MV-4-11 (cell line): Measurements from ENCODE around the gene MND1.
A peak's percentile ranks its signal among the peaks of the same experiment; 100 is the strongest.

Experiments
- DNase-seq: peaks from one replicate; lab custom pipeline; 2025; lab: John Stamatoyannopoulos, UW

Gene MND1

GRCh38 chr4:153344131-153345011, at the start of gene MND1:
Gene MND1, plus strand, starts transcription at chr4:153344688. Its CDS starts 50 bp downstream, at chr4:153344738.
- peak; percentile 73 for DNase-seq

GRCh38 chr4:153295131-153295755, 49.2 kb upstream of the MND1 start:
- no peak for DNase-seq

- DNase-seq: no peak
These were observed 48.3 kb upstream of the MND1 start for GRCh38 chr4:153296040-153296823.

GRCh38 chr4:153297116-153297515, 47.4 kb upstream of the MND1 start:
- no peak for DNase-seq

GRCh38 chr4:153310793-153311192, 33.7 kb upstream of the MND1 start:
- DNase-seq: no peak

- no peak for DNase-seq
These were observed 29.6 kb upstream of the MND1 start for GRCh38 chr4:153314915-153315314.

- DNase-seq: peak; percentile 10
These were observed 25.7 kb upstream of the MND1 start for GRCh38 chr4:153318696-153319320.

GRCh38 chr4:153322791-153323190, 21.7 kb upstream of the MND1 start:
- no peak for DNase-seq

- DNase-seq: no peak
These were observed 20.4 kb upstream of the MND1 start for GRCh38 chr4:153324046-153324445.

GRCh38 chr4:153325558-153325957, 18.9 kb upstream of the MND1 start:
- no peak for DNase-seq

- no peak for DNase-seq
These were observed 18.0 kb upstream of the MND1 start for GRCh38 chr4:153326513-153326912.

- DNase-seq: no peak
These were observed 17.2 kb upstream of the MND1 start for GRCh38 chr4:153327247-153327646.

GRCh38 chr4:153332936-153333335, 11.6 kb upstream of the MND1 start:
- no peak for DNase-seq

- DNase-seq: no peak
These were observed 10.6 kb upstream of the MND1 start for GRCh38 chr4:153333874-153334273.

GRCh38 chr4:153335665-153336064, 8.8 kb upstream of the MND1 start:
- no peak for DNase-seq

- DNase-seq: no peak
These were observed 6.8 kb upstream of the MND1 start for GRCh38 chr4:153337686-153338085.

GRCh38 chr4:153341575-153342090, 2.9 kb upstream of the MND1 start:
- peak; percentile 88 for DNase-seq

GRCh38 chr4:153342751-153343552, 1.5 kb upstream of the MND1 start:
- DNase-seq: no peak

GRCh38 chr4:153345012-153345981, 809 bp downstream of the MND1 start:
- DNase-seq: peak; percentile 53

- no peak for DNase-seq
These were observed 1.5 kb downstream of the MND1 start for GRCh38 chr4:153346031-153346430.
